HCT116 (cell line): Measurements from ENCODE around the gene SART3. TPM values are rescaled to one million over a fixed set of nuclear protein-coding genes. Genes with fewer than 3 reads are reported as not detected.

Experiments used
- ATAC-seq: fragments of 200-7000 bp; cut with Tn5 transposase; 2 replicates; pipeline ENCODE4 v1.9.1; 2020; ENCODE audit warnings: mild to moderate bottlenecking, moderate library complexity
- BruUV-seq: library from RNA; stranded (reverse); fragments of 400-500 nt; replicated peaks from 2 replicates; lab custom pipeline; 2021; lab: Mats Ljungman, UMichigan
- CTCF ChIA-PET: fragments of 300-600 bp; sonication (Branson Sonifier 250); formaldehyde crosslinking; loops from one replicate; lab custom pipeline; 2021; ENCODE audit warnings: antibody characterized with exemption; lab: Charles Lee
- POLR2A ChIA-PET: fragments of 300-600, 350-600 bp; sonication (Branson Sonifier 250); formaldehyde crosslinking; loops from one replicate; lab custom pipeline; 2021; ENCODE audit warnings: antibody characterized with exemption; lab: Charles Lee
- RAD21 ChIA-PET, 2 experiments: fragments of 300-600 bp; sonication (Branson Sonifier 250); formaldehyde crosslinking; loops; one replicate each; lab custom pipeline; 2023; ENCODE audit warnings: low total read pairs in 2 of 2; ENCODE audit not compliant: uncharacterized antibody in 2 of 2, unreplicated experiment in 2 of 2, low non-redundant PET in 1 of 2; lab: Charles Lee
- DNase-seq: peaks from one replicate; pipeline ENCODE4 v3.0.0-alpha.2; 2010; ENCODE audit warnings: low read depth, low spot score
- H2AFZ ChIP-seq: fragments of 200-600 bp; shearing (Covaris generic), sonication (generic); 2 replicates; pipeline ENCODE4 v1.6.1; 2017; ENCODE audit warnings: low read depth, mixed run types, mixed read lengths, antibody characterized with exemption, low read length; ENCODE audit not compliant: poor library complexity, severe bottlenecking
- H3K27ac ChIP-seq: 2 replicates; pipeline ENCODE4 v1.5.1; 2012; ENCODE audit warnings: low read depth, low read length
- H3K27me3 ChIP-seq: fragments of 200-600 bp; sonication (generic); 2 replicates; pipeline ENCODE4 v1.6.1; 2016; ENCODE audit warnings: mixed run types, low read length, mixed read lengths; ENCODE audit not compliant: insufficient read depth
- H3K36me3 ChIP-seq, 2 experiments: fragments of 200-500 bp in 1 of 2; fragments of 200-600 bp in 1 of 2; sonication (Bioruptor generic) in 1 of 2; sonication (generic) in 1 of 2; 2 replicates each; pipeline versions ENCODE4 v1.5.1 to v1.6.1; 2014 to 2016; ENCODE audit warnings: low read length in 2 of 2, inconsistent platforms in 1 of 2, mixed read lengths in 1 of 2, mixed run types in 1 of 2; ENCODE audit not compliant: insufficient read depth in 2 of 2, control insufficient read depth in 1 of 2
- H3K4me1 ChIP-seq, 2 experiments: fragments of 200-600 bp in 1 of 2; sonication (generic) in 1 of 2; 2 replicates each; pipeline versions ENCODE4 v1.5.1 to v1.6.1; 2012 to 2017; ENCODE audit warnings: low read length in 2 of 2, inconsistent platforms in 1 of 2, mild to moderate bottlenecking in 1 of 2, mixed read lengths in 1 of 2, mixed run types in 1 of 2, moderate library complexity in 1 of 2; ENCODE audit not compliant: insufficient read depth in 2 of 2, control insufficient read depth in 1 of 2
- H3K4me2 ChIP-seq: fragments of 200-600 bp; sonication (generic); 2 replicates; pipeline ENCODE4 v1.6.1; 2017; ENCODE audit warnings: mixed run types, low read length, mixed read lengths
- H3K4me3 ChIP-seq, 2 experiments: fragments of 200-600 bp in 1 of 2; sonication (generic) in 1 of 2; replicated peaks in 1 of 2; 2 replicates each; pipeline ENCODE4 v1.5.1; 2011 to 2016; ENCODE audit warnings: low read length in 2 of 2, control low read depth in 1 of 2, low read depth in 1 of 2, mild to moderate bottlenecking in 1 of 2, mixed read lengths in 1 of 2, mixed run types in 1 of 2
- H3K79me2 ChIP-seq: fragments of 200-600 bp; sonication (generic); 2 replicates; pipeline ENCODE4 v1.6.1; 2017; ENCODE audit warnings: mild to moderate bottlenecking, mixed run types, low read length, moderate library complexity, mixed read lengths; ENCODE audit not compliant: insufficient read depth
- H3K9ac ChIP-seq: fragments of 200-600 bp; sonication (generic); 2 replicates; pipeline ENCODE4 v1.6.1; 2016; ENCODE audit warnings: low read length, mixed read lengths
- H3K9me2 ChIP-seq: fragments of 200-600 bp; sonication (generic), shearing (Covaris generic); 2 replicates; pipeline ENCODE4 v1.6.1; 2017; ENCODE audit warnings: mixed run types, mild to moderate bottlenecking, moderate library complexity; ENCODE audit not compliant: insufficient read depth
- H3K9me3 ChIP-seq, 2 experiments: fragments of 200-500 bp in 1 of 2; fragments of 200-600 bp in 1 of 2; sonication (Bioruptor generic) in 1 of 2; sonication (generic) in 1 of 2; 2 replicates each; pipeline ENCODE4 v1.6.1; 2014 to 2017; ENCODE audit warnings: low read length in 2 of 2, mixed read lengths in 2 of 2, inconsistent platforms in 1 of 2, low read depth in 1 of 2, mild to moderate bottlenecking in 1 of 2, mixed run types in 1 of 2, moderate library complexity in 1 of 2; ENCODE audit not compliant: control insufficient read depth in 1 of 2, insufficient read depth in 1 of 2
- H4K20me1 ChIP-seq: fragments of 200-600 bp; sonication (generic), shearing (Covaris generic); 2 replicates; pipeline ENCODE4 v1.6.1; 2017; ENCODE audit warnings: mixed run types, mild to moderate bottlenecking, moderate library complexity; ENCODE audit not compliant: insufficient read depth
- CBX3 ChIP-seq: IDR thresholded peaks from 2 replicates; pipeline ENCODE4 v1.6.1; 2012; ENCODE audit warnings: low read depth
- CEBPB ChIP-seq: IDR thresholded peaks from 2 replicates; pipeline ENCODE4 v1.6.1; 2012; ENCODE audit warnings: low read depth
- CTCF ChIP-seq, 3 experiments: fragments of 200-600 bp in 1 of 3; sonication (generic) in 1 of 3; IDR thresholded peaks in 2 of 3; conservative IDR thresholded peaks in 1 of 3; 2 replicates each; pipeline ENCODE4 v1.5.1; 2012 to 2017; ENCODE audit warnings: low read depth in 2 of 3, low read length in 2 of 3, antibody characterized with exemption in 1 of 3, borderline replicate concordance in 1 of 3, control low read depth in 1 of 3, mild to moderate bottlenecking in 1 of 3, mixed read lengths in 1 of 3, mixed run types in 1 of 3, moderate library complexity in 1 of 3; ENCODE audit not compliant: insufficient read depth in 1 of 3
- EGR1 ChIP-seq: IDR thresholded peaks from 2 replicates; pipeline ENCODE4 v1.6.1; 2012; ENCODE audit warnings: low read depth
- ELF1 ChIP-seq: IDR thresholded peaks from 2 replicates; pipeline ENCODE4 v1.6.1; 2012; ENCODE audit warnings: low read depth, borderline replicate concordance
- EZH2 ChIP-seq: fragments of 200-600 bp; sonication (generic); IDR thresholded peaks from 2 replicates; pipeline ENCODE4 v1.6.1; 2017; ENCODE audit warnings: antibody characterized with exemption, mixed run types
- EZH2phosphoT487 ChIP-seq: fragments of 200-600 bp; IDR thresholded peaks from 2 replicates; pipeline ENCODE4 v1.6.1; 2018; ENCODE audit warnings: antibody characterized with exemption, borderline replicate concordance
- JUND ChIP-seq: IDR thresholded peaks from 2 replicates; pipeline ENCODE4 v1.6.1; 2012
- MAX ChIP-seq: IDR thresholded peaks from 2 replicates; pipeline ENCODE4 v1.6.1; 2012
- POLR2A ChIP-seq: IDR thresholded peaks from 2 replicates; pipeline ENCODE4 v1.7.0; 2011; ENCODE audit warnings: borderline replicate concordance; ENCODE audit not compliant: insufficient read depth, insufficient read length; ENCODE audit errors: extremely low read depth
- RAD21 ChIP-seq: IDR thresholded peaks from 2 replicates; pipeline ENCODE4 v1.6.1; 2012; ENCODE audit warnings: low read depth, mild to moderate bottlenecking
- REST ChIP-seq: IDR thresholded peaks from 2 replicates; pipeline ENCODE4 v1.6.1; 2012; ENCODE audit warnings: low read depth
- SIN3A ChIP-seq: IDR thresholded peaks from 2 replicates; pipeline ENCODE4 v1.6.1; 2012; ENCODE audit warnings: low read depth
- SP1 ChIP-seq: IDR thresholded peaks from 2 replicates; pipeline ENCODE4 v1.6.1; 2012; ENCODE audit warnings: low read depth
- SRF ChIP-seq: IDR thresholded peaks from 2 replicates; pipeline ENCODE4 v1.6.1; 2012; ENCODE audit warnings: low read depth
- TCF7L2 ChIP-seq: IDR thresholded peaks from 2 replicates; pipeline ENCODE4 v1.7.0; 2011; ENCODE audit warnings: borderline replicate concordance, inconsistent platforms; ENCODE audit not compliant: insufficient read depth, insufficient read length; ENCODE audit errors: extremely low read depth
- YY1 ChIP-seq: IDR thresholded peaks from 2 replicates; pipeline ENCODE4 v1.6.1; 2011; ENCODE audit warnings: low read length, low read depth, moderate library complexity, mild to moderate bottlenecking; ENCODE audit not compliant: insufficient replicate concordance; ENCODE audit errors: extremely low read depth
- ZNF274 ChIP-seq: fragments of 200-500 bp; sonication (Bioruptor generic); IDR thresholded peaks from 2 replicates; pipeline ENCODE4 v1.6.1; 2014; ENCODE audit warnings: mild to moderate bottlenecking, low read depth, low read length, inconsistent platforms
- intact Hi-C: fragments of 100-400 bp; cut with micrococcal nuclease; formaldehyde crosslinking; loops from 2 replicates; pipeline ENCODE4 v1.10.0; 2022
- total RNA-seq: library from RNA; stranded (reverse); gene quantifications from one replicate; pipeline ENCODE4 v1.2.1, GENCODE V29; 2021; ENCODE audit not compliant: unreplicated experiment
- TF ChIP-seq, protein P1 (sequence below): IDR thresholded peaks from 2 replicates; pipeline ENCODE4 v1.6.1; 2011; ENCODE audit warnings: mild to moderate bottlenecking, low read length, moderate library complexity; ENCODE audit not compliant: insufficient replicate concordance; ENCODE audit errors: extremely low read depth

Gene SART3
- total RNA-seq, 1 experiment from 2014 or later = 76.1 TPM

GRCh38 chr12:108575199-108575912, 14.4 kb upstream of the SART3 start:
- ChIA-PET RAD21 (no interaction called here), POLR2A (no interaction called here), CTCF (no interaction called here)
- Histone ChIP-seq H3K9ac (no peak overlapping the region), H2AFZ (no peak overlapping the region), H3K4me1 (no peaks in the 10 kb centered on the region), H3K27me3 (no peaks in the 10 kb centered on the region), H3K79me2 (no peaks in the 10 kb centered on the region), H3K9me3 (no peaks in the 10 kb centered on the region), H3K27ac (no peak overlapping the region), H3K36me3 (no peaks in the 10 kb centered on the region), H3K4me3 (no peak overlapping the region), H3K9me2 (no peaks in the 10 kb centered on the region), H4K20me1 (no peaks in the 10 kb centered on the region), H3K4me2 (no peak overlapping the region)
- TF ChIP-seq TCF7L2 (no peak), EZH2phosphoT487 (no peak), SIN3A (no peak), SP1 (no peak), REST (no peak), SRF (no peak), YY1 (no peak), RAD21 (no peak), EZH2 (no peak), ZNF274 (no peak), POLR2A (no peak), CEBPB (no peak), CTCF (IDR thresholded peaks at IDR 0.05 in 2 of 3, conservative IDR thresholded peaks at IDR 0.05 in 1 of 3; ENCODE audit: borderline replicate concordance in 1 of 3, insufficient read depth in 1 of 3, low read depth in 2 of 3, low read length in 2 of 3) (no peak), JUND (no peak), ELF1 (no peak), EGR1 (no peak), CBX3 (no peak), MAX (no peak)
- TF ChIP-seq, protein P1, sequence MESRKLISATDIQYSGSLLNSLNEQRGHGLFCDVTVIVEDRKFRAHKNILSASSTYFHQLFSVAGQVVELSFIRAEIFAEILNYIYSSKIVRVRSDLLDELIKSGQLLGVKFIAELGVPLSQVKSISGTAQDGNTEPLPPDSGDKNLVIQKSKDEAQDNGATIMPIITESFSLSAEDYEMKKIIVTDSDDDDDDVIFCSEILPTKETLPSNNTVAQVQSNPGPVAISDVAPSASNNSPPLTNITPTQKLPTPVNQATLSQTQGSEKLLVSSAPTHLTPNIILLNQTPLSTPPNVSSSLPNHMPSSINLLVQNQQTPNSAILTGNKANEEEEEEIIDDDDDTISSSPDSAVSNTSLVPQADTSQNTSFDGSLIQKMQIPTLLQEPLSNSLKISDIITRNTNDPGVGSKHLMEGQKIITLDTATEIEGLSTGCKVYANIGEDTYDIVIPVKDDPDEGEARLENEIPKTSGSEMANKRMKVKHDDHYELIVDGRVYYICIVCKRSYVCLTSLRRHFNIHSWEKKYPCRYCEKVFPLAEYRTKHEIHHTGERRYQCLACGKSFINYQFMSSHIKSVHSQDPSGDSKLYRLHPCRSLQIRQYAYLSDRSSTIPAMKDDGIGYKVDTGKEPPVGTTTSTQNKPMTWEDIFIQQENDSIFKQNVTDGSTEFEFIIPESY = no peak
- no TSS peak for BruUV-seq
- no peak for DNase-seq
- ATAC-seq = no peak
- intact Hi-C loops = no loop called here
